A673 (cell line): Measurements from ENCODE around the gene ULK4.

Experiments
- CTCF ChIP-seq: fragments of 300-800, 200-600 bp; sonication (generic); conservative IDR thresholded peaks from 2 replicates; pipeline ENCODE4 v1.5.1; 2017; ENCODE audit warnings: low read depth, mild to moderate bottlenecking, antibody characterized with exemption, low read length, moderate library complexity, mixed read lengths
- EZH2 ChIP-seq: fragments of 200-600 bp; sonication (generic); IDR thresholded peaks from 2 replicates; pipeline ENCODE4 v1.6.1; 2017; ENCODE audit warnings: borderline replicate concordance, low read depth, mild to moderate bottlenecking, mixed read lengths, antibody characterized with exemption, low read length; ENCODE audit not compliant: poor library complexity, severe bottlenecking

- TF ChIP-seq CTCF, result no peak
- no peak for TF ChIP-seq EZH2
Measured at GRCh38 chr3:41467481-41467880, 494.4 kb downstream of the ULK4 start.
